ENCODE results near the gene WDR38. TPM values are rescaled to one million over a fixed set of nuclear protein-coding genes. Genes with fewer than 3 reads are reported as not detected.

Gene WDR38
- total and polyA plus RNA-seq, 2 of the 4 experiments (the other 2 are of a cell fraction) = not detected

DNA sequence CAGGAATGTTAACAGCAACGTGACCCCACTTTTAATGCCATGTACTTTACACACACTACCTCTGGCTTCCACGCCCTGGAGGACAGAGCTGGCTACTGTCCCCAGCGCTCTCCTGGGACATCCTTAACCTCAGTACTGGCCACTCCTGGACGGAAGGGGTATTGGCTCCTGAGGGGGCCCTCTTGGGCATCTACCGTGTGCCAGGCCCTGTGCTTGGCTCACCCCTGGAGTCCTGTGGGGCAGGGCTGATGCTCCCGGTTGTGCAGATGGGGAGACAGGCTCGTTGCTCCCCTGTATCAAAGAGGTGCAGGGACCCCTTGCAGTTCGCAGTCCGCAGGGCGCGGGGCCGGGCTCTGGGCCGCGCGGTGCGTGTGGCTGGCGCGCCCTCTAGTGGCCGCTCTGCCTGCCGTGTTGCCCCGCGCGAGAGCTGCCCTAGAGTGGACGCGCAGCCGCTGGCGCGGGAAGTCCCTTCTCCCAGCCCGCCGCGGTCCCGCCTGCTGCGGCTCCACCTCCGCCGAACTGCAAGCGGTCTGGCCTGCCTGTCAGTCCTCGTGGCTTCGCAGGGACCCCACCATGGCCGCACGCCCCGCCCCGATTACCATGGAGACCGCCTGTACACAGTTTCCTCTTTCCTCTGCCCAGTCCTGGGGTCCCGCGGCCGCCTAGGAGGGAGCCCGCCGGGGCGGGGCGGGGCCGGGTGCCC, at the start of gene WDR38 (continued):
- TF ChIP-seq POLR2A (IDR thresholded peaks at IDR 0.05; ENCODE audit: low read depth, low read length) = peak; percentile 55; the same call in 1 of the 2 replicates
- TF ChIP-seq RAD21 (IDR thresholded peaks at IDR 0.05; ENCODE audit: low read length) = peak; percentile 87
- TF ChIP-seq CEBPB (IDR thresholded peaks at IDR 0.05; ENCODE audit: low read depth, low read length) = no peak
- peak; percentile 87 for TF ChIP-seq SMC3 (IDR thresholded peaks at IDR 0.05; ENCODE audit: low read depth, low read length)
- TF ChIP-seq MXI1 (IDR thresholded peaks at IDR 0.05; ENCODE audit: borderline replicate concordance, low read depth, low read length) = peak; percentile 72; the same call in 1 of the 2 replicates

DNA sequence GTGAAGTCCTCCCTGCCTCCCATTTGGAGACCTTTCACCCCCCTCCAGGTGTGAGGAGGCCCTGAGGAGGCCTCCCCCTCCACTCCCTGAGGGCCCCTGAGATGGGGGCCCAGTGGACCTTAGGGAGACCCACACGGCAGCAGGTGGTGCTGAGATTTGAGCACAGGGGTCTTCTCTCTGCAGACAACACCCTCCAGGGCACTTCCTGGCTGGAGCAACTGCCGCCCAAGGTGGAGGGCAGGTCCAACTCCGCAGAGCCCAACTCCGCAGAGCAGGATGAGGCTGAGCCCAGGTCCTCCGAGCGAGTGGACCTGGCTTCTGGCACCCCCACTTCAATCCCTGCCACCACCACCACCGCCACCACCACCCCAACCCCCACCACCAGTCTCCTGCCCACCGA, 49.3 kb upstream of the WDR38 start:
- Histone ChIP-seq H3K14ac (replicated peaks; ENCODE audit: low read depth, low read length) (no peak overlapping the region), H2BK120ac (ENCODE audit: low read depth, low read length) (no peak overlapping the region), H4K91ac (ENCODE audit: insufficient read depth, low read depth, low read length) (no peak overlapping the region), H4K5ac (ENCODE audit: low read depth, low read length) (no peak overlapping the region), H3K4me1 (ENCODE audit: control insufficient read depth, insufficient read depth, low read length) (peaks cover 6% of the 10 kb centered on the region; the same call in 1 of the 2 replicates), H3K4ac (ENCODE audit: low read depth, low read length) (no peak overlapping the region), H2BK20ac (ENCODE audit: low read depth, low read length) (no peak overlapping the region), H2AK9ac (replicated peaks; ENCODE audit: low read depth, low read length, poor library complexity) (no peak overlapping the region), H3K18ac (ENCODE audit: low read depth, low read length) (no peak overlapping the region), H2AFZ (replicated peaks; ENCODE audit: low read length, poor library complexity) (no peak overlapping the region), H4K8ac (ENCODE audit: low read depth in 2 of 2, low read length in 2 of 2) (no peak overlapping the region), H3K4me2 (ENCODE audit: low read depth, low read length) (no peak overlapping the region), H3K27me3 (ENCODE audit: control insufficient read depth, insufficient read depth, low read length) (no peaks in the 10 kb centered on the region; the same call in 1 of the 2 replicates), H3K27ac (ENCODE audit: insufficient read depth, low read length) (no peak overlapping the region), H2BK15ac (ENCODE audit: low read depth, low read length) (no peak overlapping the region), H3K79me1 (ENCODE audit: low read depth in 1 of 2, low read length in 2 of 2) (no peaks in the 10 kb centered on the region), H3K36me3 (ENCODE audit: control insufficient read depth, insufficient read depth, low read length) (peaks cover 2% of the 10 kb centered on the region; the same call in 1 of the 2 replicates), H2AK5ac (ENCODE audit: low read depth, low read length) (no peak overlapping the region), H3K56ac (ENCODE audit: extremely low read depth, insufficient read depth, low read length) (no peak overlapping the region), H4K20me1 (ENCODE audit: insufficient read depth, low read length) (no peaks in the 10 kb centered on the region), H3K23ac (ENCODE audit: low read depth, low read length) (no peak overlapping the region), H2BK5ac (ENCODE audit: low read depth, low read length, poor library complexity, severe bottlenecking) (no peak overlapping the region), H3K4me3 (ENCODE audit: insufficient read depth, low read depth, low read length) (no peak overlapping the region), H3K9ac (ENCODE audit: low read depth, low read length) (no peak overlapping the region), H3K9me3 (ENCODE audit: control insufficient read depth, insufficient read depth, low read length) (no peaks in the 10 kb centered on the region), H3K9me1 (ENCODE audit: insufficient read depth, low read length) (no peaks in the 10 kb centered on the region; the same call in 1 of the 2 replicates)
- dilution Hi-C loops (cut with HindIII; ENCODE audit: low sequenced_read_pairs, unreplicated experiment) (no loop called here), intact Hi-C loops (cut with micrococcal nuclease) (no loop called here), in situ Hi-C loops (cut with MboI; ENCODE audit: low sequenced_read_pairs) (no loop called here)
- TF ChIP-seq, protein P1, sequence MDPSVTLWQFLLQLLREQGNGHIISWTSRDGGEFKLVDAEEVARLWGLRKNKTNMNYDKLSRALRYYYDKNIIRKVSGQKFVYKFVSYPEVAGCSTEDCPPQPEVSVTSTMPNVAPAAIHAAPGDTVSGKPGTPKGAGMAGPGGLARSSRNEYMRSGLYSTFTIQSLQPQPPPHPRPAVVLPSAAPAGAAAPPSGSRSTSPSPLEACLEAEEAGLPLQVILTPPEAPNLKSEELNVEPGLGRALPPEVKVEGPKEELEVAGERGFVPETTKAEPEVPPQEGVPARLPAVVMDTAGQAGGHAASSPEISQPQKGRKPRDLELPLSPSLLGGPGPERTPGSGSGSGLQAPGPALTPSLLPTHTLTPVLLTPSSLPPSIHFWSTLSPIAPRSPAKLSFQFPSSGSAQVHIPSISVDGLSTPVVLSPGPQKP (IDR thresholded peaks at IDR 0.05; ENCODE audit: borderline replicate concordance, low read depth, low read length) = no peak
- TF ChIP-seq, protein P2, sequence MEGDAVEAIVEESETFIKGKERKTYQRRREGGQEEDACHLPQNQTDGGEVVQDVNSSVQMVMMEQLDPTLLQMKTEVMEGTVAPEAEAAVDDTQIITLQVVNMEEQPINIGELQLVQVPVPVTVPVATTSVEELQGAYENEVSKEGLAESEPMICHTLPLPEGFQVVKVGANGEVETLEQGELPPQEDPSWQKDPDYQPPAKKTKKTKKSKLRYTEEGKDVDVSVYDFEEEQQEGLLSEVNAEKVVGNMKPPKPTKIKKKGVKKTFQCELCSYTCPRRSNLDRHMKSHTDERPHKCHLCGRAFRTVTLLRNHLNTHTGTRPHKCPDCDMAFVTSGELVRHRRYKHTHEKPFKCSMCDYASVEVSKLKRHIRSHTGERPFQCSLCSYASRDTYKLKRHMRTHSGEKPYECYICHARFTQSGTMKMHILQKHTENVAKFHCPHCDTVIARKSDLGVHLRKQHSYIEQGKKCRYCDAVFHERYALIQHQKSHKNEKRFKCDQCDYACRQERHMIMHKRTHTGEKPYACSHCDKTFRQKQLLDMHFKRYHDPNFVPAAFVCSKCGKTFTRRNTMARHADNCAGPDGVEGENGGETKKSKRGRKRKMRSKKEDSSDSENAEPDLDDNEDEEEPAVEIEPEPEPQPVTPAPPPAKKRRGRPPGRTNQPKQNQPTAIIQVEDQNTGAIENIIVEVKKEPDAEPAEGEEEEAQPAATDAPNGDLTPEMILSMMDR (conservative IDR thresholded peaks at IDR 0.05; ENCODE audit: low read depth, low read length) = no peak
- TF ChIP-seq FOS (IDR thresholded peaks at IDR 0.05; ENCODE audit: low read depth, low read length) (no peak), MAFK (IDR thresholded peaks at IDR 0.05; ENCODE audit: low read depth, low read length) (no peak), NFE2L2 (IDR thresholded peaks at IDR 0.05; ENCODE audit: low read depth, low read length) (no peak), POLR2A (IDR thresholded peaks at IDR 0.05; ENCODE audit: low read depth, low read length) (no peak)
- POLR2A ChIA-PET (ENCODE audit: unreplicated experiment) = no interaction called here
- ATAC-seq (ENCODE audit: low read depth) (no peak), DNase-seq (no peak)
- CTCF ChIA-PET = no interaction called here
- 93% methylated on average over 3 of the region's 8 CpGs; no CpG with 5 or more reads in 1 of the 2 experiments for WGBS, 2 experiments (ENCODE audit: extremely low coverage in 2 of 2, insufficient read length in 1 of 2)
- BruUV-seq (replicated peaks) = no TSS peak

All from IMR-90 (cell line).